IgD-negative memory B cell (primary cell): ENCODE results near the gene IGFL1. TPM values are rescaled to one million over a fixed set of nuclear protein-coding genes. Genes with fewer than 3 reads are reported as not detected.
A peak's percentile ranks its signal among the peaks of the same experiment; 100 is the strongest.
"Not testable (repeated sequence)": the region's sequence is repeated elsewhere in the genome, so short reads cannot be mapped to it uniquely, and the experiment has no call there.

Experiments used
- H3K27ac Mint-ChIP-seq, 3 donors: one replicate each; pipeline ENCODE4 v1.8.0; 2020 to 2022; ENCODE audit warnings: mild to moderate bottlenecking in 3 of 3, mixed read lengths in 3 of 3, moderate library complexity in 1 of 3
- H3K27me3 Mint-ChIP-seq: one replicate; pipeline ENCODE4 v1.8.0; 2021; ENCODE audit warnings: mixed read lengths
- H3K36me3 Mint-ChIP-seq: one replicate; pipeline ENCODE4 v1.8.0; 2020; ENCODE audit warnings: mild to moderate bottlenecking, mixed read lengths
- H3K4me1 Mint-ChIP-seq, 3 donors: one replicate each; pipeline ENCODE4 v1.8.0; 2020 to 2022; ENCODE audit warnings: mixed read lengths in 3 of 3, mild to moderate bottlenecking in 1 of 3
- H3K4me3 Mint-ChIP-seq, 4 donors: one replicate each; pipeline ENCODE4 v1.8.0; 2020 to 2022; ENCODE audit warnings: mild to moderate bottlenecking in 4 of 4, mixed read lengths in 4 of 4, moderate library complexity in 3 of 4
- H3K9me3 Mint-ChIP-seq, 3 donors: one replicate each; pipeline ENCODE4 v1.8.0; 2020 to 2021; ENCODE audit warnings: mixed read lengths in 3 of 3, mild to moderate bottlenecking in 1 of 3
- polyA plus RNA-seq: library from polyadenylated mRNA; unstranded; fragments of 300-500 nt; fragmentation: Illumina TruSeq; gene quantifications from one replicate; pipeline ENCODE4 v1.2.3, GENCODE V29; 2021

IGFL1 gene
- not detected for polyA plus RNA-seq

DNA sequence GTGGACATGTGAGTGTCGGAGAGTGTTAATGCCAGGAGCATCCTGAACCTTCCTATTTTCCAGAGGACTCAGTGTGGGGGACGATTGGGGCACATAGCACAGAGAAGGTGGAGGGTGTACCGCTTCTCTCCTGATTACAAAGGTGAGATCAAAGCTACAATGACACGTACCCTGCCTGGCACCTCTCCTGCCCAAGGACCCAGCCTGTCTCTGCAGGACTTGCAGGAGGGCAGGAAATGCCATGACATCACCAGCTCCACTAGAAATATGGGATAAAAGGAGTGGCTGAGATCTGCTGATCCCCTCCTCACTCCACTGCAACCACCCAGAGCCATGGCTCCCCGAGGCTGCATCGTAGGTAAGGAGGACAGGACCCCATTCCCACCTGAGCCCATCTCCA lies at the start of gene IGFL1:
IGFL1 (plus strand) TSS at position 301 of the 400 bp plus-strand sequence; CDS start at position 334, 33 bp downstream.
- Mint-ChIP-seq H3K4me1 (no peaks in the 10 kb centered on the region), H3K9me3 (no peaks in the 10 kb centered on the region), H3K36me3 (no peaks in the 10 kb centered on the region), H3K27me3 (peaks cover 11% of the 10 kb centered on the region), H3K27ac (no peak within 1 kb of the TSS), H3K4me3 (peak within 1 kb of the TSS in 1 of 4 donors; percentile 8)

DNA sequence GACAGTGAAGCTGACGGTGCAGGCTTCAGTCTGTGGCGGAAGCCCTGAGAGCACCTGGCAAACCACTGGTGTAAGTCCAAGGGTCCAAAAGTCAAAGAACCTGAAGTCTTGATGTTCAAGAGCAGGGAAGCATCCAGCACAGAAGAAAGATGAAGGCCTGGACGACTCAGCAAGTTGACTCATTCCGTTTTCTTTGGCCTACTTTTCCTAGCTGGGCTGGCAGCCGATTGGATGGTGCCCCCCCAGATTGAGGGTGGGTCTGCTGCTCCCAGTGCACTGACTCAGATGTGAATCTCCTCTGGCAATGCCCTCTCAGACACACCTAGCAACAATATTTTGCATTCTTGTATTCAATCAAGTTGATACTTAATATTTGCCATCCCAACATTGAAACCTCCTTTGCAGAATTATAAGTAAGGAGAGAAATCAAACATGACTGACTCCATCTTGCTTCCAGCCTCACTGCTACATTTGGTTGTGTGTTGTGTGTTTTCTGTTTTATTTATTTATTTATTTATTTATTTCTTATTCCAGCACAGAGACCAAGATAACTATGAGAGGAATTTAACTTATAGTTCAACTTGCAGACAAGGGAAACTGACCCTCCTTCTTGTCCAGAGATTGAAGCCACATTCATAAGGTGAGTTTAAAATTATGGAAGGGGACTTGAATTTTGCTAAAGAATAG lies 48.7 kb upstream of the IGFL1 start:
- Mint-ChIP-seq H3K9me3 (peaks cover 0 to 4% (median 0%) of the 10 kb centered on the region in 3 donors), H3K4me3 (no peak overlapping the region), H3K27ac (no peak overlapping the region), H3K4me1 (peaks cover 7 to 13% (median 9%) of the 10 kb centered on the region in 3 donors), H3K36me3 (no peaks in the 10 kb centered on the region), H3K27me3 (peaks cover 11% of the 10 kb centered on the region)

DNA sequence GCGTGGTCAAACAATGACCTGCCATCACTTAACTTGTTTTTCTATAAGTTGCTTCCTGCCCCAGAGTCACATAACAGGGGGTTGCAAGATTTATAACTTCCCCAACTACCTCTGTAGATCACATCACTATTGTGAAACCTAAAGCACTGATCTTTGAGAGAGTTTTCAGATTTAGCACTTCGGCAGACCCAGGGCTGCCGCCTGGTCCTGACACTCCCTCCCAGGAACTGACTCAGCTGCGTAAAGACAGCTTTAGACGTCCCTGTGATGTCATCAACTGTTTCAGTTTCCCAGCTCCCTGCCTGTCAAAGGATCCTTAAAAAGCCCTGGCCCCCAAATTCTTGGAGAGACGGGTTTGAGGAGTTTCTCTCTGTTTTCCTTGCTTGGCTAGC lies 48.2 kb upstream of the IGFL1 start:
- Mint-ChIP-seq H3K36me3 (no peaks in the 10 kb centered on the region), H3K9me3 (peaks cover 0 to 4% (median 0%) of the 10 kb centered on the region in 3 donors), H3K4me3 (no peak overlapping the region), H3K4me1 (peaks cover 7 to 13% (median 9%) of the 10 kb centered on the region in 3 donors), H3K27me3 (peaks cover 12% of the 10 kb centered on the region), H3K27ac (no peak overlapping the region)

DNA sequence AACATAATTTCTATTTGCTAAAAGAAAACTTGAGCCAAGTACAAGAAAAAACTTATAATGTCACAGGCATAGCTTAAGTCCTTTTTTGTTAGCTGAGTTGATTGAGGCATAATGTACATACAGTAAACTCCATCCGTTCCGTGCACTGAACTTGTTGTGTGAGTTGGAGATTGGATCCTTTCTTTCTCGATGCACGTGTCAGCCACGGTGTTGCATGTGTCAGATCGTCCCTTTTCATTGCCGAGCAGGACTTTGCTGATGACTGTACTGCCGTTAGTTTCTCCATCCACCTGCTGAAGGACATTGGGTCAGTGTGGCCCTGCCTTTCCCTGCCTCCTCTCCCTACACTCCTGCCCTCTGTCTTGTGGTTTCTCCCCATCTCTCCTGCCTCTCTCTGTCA lies 47.1 kb upstream of the IGFL1 start:
- H3K36me3 Mint-ChIP-seq: no peaks in the 10 kb centered on the region
- H3K27me3 Mint-ChIP-seq: peaks cover 11% of the 10 kb centered on the region
- H3K4me3 Mint-ChIP-seq: no peak overlapping the region
- H3K4me1 Mint-ChIP-seq: peaks cover 7 to 13% (median 9%) of the 10 kb centered on the region in 3 donors
- H3K27ac Mint-ChIP-seq: no peak overlapping the region
- H3K9me3 Mint-ChIP-seq: peaks cover 0 to 4% (median 0%) of the 10 kb centered on the region in 3 donors

DNA sequence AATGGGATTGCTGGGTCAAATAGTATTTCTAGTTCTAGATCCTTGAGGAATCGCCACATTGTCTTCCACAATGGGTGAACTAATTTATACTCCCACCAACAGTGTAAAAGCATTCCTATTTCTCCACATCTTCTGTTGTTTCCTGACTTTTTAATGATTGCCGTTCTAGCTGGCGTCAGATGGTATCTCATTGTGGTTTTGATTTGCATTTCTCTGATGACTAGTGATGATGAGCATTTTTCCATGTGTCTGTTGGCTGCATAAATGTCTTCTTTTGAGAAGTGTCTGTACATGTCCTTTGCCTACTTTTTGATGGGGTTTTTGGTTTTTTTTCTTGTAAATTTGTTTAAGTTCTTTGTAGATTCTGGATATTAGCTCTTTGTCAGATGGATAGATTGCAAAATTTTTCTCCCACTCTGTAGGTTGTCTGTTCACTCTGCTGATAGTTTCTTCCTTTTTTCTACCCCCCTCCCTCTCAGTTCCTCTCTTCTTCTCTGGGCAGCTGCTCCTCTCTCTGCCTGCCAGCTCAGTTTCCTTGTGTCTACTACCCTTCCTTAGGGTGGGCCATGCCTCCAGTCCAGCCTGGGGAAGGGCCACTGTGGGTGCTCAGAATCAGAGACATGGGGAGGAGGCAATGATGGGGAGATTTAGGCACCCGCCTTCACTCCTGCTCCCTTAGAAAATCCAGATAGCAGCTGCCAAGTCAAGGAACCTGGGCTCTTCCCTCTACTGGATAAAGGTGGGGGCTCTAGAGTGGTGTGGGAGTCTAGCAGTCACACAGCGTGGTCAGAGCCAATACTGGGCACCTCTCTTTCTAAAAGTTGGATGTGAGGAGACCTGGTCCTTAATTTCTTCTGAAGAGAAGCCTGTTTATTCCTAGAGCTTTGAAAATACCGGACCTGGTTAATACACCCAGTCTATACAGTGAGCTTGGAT lies 44.5 kb upstream of the IGFL1 start:
- not testable (repeated sequence) for H3K36me3 Mint-ChIP-seq, H3K9me3 Mint-ChIP-seq, H3K27ac Mint-ChIP-seq
- peak overlapping the region in 1 of 4 donors; percentile 81 for H3K4me3 Mint-ChIP-seq
- H3K4me1 Mint-ChIP-seq: peaks cover 7 to 13% (median 9%) of the 10 kb centered on the region in 3 donors
- H3K27me3 Mint-ChIP-seq: peaks cover 16% of the 10 kb centered on the region

DNA sequence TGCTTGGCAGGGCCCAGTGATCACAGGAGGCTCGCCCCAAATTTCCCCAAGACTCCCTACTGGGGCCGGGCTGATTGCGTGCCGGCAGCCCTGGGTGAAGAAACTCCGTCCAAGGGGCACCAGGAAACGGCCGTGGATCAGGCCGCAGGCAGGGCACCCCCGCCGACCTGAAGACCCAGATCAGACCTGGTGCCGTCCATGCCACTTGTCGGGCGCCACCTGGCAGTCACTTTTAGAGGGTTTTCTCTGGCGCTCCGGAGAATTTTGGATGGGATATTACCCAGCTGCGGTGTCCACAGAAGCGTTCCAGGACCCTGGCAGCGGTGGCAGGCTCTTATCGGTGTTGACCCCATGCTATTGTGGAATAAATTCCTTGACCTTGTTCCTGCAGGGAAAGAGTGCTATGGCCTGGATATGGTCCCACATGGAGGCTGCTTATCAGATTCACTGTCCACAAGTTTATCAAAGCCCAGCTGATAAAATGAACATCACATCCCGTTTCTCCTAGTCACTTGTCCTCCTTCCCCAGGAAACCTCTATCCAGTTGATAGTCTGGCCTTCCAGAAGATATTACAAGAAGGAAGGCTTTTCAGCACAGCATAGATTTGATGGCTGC lies 43.3 kb upstream of the IGFL1 start:
- Mint-ChIP-seq H3K4me1 (peaks cover 7 to 13% (median 9%) of the 10 kb centered on the region in 3 donors), H3K9me3 (peaks cover 0 to 4% (median 0%) of the 10 kb centered on the region in 3 donors), H3K27ac (no peak overlapping the region), H3K4me3 (no peak overlapping the region), H3K36me3 (no peaks in the 10 kb centered on the region), H3K27me3 (peaks cover 23% of the 10 kb centered on the region)

DNA sequence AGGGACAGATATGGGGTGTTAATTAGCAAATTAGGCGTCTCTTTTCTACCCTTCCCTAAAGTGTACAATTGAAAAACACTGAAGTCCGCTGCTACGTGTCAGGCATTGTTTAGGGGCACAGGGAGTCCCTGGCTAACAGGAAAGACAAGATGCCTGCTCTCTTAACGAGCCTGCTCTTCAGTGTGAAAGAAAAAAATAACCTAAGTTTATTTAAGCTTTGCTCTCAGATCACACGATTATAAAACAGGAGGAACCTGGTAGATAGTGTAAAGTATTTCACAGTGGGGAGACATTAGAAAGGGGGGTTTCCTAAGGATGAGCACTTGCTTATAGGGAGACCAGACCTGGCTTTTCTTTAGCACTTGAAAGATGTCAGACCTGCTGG lies 42.8 kb upstream of the IGFL1 start:
- Mint-ChIP-seq H3K9me3 (peaks cover 0 to 4% (median 0%) of the 10 kb centered on the region in 3 donors), H3K4me1 (peaks cover 7 to 11% (median 9%) of the 10 kb centered on the region in 3 donors), H3K36me3 (no peaks in the 10 kb centered on the region), H3K4me3 (peak overlapping the region in 1 of 4 donors; percentile 34), H3K27me3 (peaks cover 23% of the 10 kb centered on the region), H3K27ac (no peak overlapping the region)

DNA sequence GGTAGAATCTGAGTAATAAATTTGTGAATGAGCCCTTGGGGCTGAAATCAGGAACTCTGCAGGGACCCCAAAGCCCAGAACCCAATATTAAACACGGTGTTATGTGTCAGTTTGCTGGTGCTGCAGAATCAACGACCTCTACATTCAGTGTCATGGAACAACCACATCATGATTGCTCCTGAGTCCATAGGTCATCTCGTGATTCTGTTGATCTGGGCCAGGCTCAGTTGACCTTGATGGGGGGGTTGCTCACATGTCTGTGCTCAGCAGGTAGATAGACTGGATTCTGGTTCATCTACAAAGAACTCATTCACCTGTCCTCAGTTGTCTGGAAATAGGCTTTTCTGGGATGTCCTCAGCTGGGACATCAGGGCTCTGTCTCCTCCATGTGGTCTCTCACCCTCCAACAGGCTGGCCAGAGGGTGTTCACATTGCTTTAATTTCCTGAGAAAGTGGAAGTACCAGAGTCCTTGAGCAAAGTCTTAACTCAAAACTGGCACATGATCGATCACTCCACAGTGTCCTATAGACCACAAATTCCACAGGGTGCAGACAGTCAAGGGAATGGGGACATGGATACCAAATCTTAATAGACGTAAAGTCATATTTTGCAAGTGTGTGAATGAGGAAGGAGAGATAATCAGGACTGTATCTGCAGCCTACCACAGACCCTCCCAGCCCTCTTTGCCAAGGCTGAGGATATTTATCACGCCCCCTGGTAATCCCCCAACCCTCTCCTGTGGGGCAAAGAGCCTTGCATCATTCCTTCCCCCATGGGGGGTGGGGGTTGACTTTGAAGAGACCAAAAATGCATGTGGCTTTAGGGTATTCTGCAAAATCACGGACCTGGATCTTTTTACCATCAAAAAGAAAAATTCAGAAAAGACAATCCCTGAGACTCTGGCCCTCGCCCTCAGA lies 39.3 kb upstream of the IGFL1 start:
- no peak overlapping the region for H3K27ac Mint-ChIP-seq

DNA sequence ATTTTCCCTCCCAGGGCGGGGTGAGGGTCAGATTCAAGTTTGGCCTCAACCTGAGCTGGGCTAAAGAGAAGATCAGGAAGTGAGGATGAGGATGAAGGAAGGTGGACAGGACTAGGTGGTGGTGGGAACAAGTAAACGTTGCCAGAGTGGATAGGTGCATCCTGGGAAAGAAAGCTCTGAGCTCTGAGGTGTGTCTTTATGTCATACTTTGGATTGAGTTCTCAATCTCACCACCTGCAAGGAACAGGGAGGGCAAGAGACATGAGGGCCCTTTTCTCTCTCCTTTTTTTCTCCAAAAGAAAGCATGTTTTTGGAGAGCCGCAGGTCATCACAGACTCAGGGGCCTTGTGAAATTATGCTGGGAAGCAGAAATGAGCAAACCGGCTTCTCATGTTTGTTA lies 38.2 kb upstream of the IGFL1 start:
- Mint-ChIP-seq H3K4me3 (no peak overlapping the region), H3K9me3 (no peaks in the 10 kb centered on the region), H3K4me1 (no peaks in the 10 kb centered on the region), H3K36me3 (no peaks in the 10 kb centered on the region), H3K27me3 (peaks cover 32% of the 10 kb centered on the region), H3K27ac (no peak overlapping the region)

More for the DNA sequence above, 39.3 kb upstream of the IGFL1 start:
- no peaks in the 10 kb centered on the region for H3K36me3 Mint-ChIP-seq
- H3K27me3 Mint-ChIP-seq: peaks cover 28% of the 10 kb centered on the region
- H3K4me3 Mint-ChIP-seq: no peak overlapping the region
- H3K9me3 Mint-ChIP-seq: no peaks in the 10 kb centered on the region
- H3K4me1 Mint-ChIP-seq: peaks cover 2 to 6% (median 2%) of the 10 kb centered on the region in 3 donors

DNA sequence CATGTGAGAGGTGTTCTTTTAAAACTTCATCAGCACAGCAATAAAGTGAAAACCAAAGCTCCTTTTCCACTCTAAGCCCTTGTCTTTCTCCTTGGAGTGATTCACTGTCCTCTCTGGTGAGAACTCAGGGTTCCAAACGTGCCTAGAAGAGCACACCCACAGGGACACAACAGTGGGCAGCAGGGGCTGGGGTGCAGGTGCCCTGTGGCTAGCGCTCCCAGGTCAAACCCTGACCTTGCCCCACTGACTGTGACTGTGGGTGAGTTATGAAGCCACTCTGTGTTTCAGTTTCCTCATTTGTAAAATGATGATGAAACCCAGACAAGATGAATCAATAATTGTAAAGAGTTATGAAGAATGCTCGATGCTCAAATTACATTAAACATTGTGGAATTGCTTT lies 37.6 kb upstream of the IGFL1 start:
- H3K27ac Mint-ChIP-seq: no peak overlapping the region
- no peaks in the 10 kb centered on the region for H3K36me3 Mint-ChIP-seq
- H3K4me3 Mint-ChIP-seq: no peak overlapping the region
- no peaks in the 10 kb centered on the region for H3K9me3 Mint-ChIP-seq
- H3K4me1 Mint-ChIP-seq: no peaks in the 10 kb centered on the region
- H3K27me3 Mint-ChIP-seq: peaks cover 38% of the 10 kb centered on the region

DNA sequence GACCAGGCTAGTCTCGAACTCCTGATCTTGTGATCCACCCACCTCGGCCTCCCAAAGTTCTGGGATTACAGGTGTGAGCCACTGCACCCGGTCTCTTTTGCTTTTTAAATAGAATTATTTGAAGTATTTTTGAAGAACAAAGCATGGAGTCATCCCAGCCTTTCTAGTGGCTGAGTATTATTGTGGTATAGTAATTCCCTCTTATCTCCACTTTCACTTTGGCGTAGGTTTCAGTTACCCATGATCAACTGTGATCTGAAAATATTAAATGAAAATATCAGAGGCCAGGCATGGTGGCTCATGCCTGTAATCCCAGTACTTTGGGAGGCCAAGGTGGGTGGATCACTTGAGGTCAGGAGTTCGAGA lies 36.9 kb upstream of the IGFL1 start:
- H3K9me3 Mint-ChIP-seq, H3K36me3 Mint-ChIP-seq, H3K27ac Mint-ChIP-seq, H3K4me3 Mint-ChIP-seq, H3K4me1 Mint-ChIP-seq: not testable (repeated sequence)
- H3K27me3 Mint-ChIP-seq: peaks cover 44% of the 10 kb centered on the region

DNA sequence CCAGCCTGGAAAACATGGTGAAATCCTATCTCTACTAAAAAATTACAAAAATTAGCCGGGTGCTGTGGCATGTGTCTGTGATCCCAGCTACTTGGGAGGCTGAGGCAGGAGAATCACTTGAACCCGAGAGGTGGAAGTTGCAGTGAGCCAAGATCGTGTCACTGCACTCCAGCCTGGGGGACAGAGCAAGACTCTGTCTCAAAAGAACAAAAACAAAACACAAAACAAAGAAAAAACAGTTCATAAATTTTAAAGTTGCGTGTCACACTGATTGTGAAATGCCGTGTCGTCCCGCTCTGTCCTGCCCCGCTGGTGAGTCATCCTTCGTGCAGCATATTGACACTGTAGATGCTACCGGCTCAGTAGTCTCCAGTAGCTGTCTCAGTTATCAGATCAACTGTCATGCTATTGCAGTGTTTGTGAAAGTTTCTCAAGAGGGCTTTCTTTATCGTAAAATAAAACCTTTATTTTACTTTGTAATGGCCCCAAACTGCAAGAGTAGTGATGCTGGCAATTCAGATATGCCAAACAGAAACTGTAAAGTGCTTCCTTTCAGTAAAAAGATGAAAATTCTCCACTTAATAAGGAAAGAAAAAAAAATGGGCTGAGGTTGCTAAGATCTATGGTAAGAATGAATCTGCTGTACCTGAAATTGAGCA lies 36.4 kb upstream of the IGFL1 start:
- Mint-ChIP-seq H3K4me1 (no peaks in the 10 kb centered on the region), H3K27me3 (peaks cover 44% of the 10 kb centered on the region), H3K36me3 (no peaks in the 10 kb centered on the region), H3K27ac (no peak overlapping the region), H3K4me3 (no peak overlapping the region), H3K9me3 (no peaks in the 10 kb centered on the region)

DNA sequence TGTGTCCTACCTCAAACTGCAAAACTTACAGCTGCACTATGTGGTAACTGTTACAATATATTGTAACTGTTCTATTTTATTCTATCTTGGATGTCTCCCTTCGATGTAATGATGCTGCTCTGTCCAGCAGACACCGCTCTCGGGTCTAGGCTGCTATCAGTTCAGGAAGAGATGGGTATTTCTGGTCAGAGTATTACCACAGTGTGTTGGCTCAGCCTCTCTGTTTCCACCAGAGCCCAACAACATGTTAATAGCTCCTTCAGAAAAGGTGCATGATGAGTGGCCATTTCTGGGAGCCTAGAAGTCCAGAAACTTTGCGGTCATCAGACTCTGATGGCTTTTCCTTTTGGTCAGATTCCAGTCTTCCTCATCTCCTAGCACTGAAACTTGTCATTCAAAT lies 35.9 kb upstream of the IGFL1 start:
- no peaks in the 10 kb centered on the region for H3K4me1 Mint-ChIP-seq
- no peak overlapping the region for H3K4me3 Mint-ChIP-seq
- no peaks in the 10 kb centered on the region for H3K36me3 Mint-ChIP-seq
- H3K27ac Mint-ChIP-seq: no peak overlapping the region
- no peaks in the 10 kb centered on the region for H3K9me3 Mint-ChIP-seq
- H3K27me3 Mint-ChIP-seq: peaks cover 40% of the 10 kb centered on the region

DNA sequence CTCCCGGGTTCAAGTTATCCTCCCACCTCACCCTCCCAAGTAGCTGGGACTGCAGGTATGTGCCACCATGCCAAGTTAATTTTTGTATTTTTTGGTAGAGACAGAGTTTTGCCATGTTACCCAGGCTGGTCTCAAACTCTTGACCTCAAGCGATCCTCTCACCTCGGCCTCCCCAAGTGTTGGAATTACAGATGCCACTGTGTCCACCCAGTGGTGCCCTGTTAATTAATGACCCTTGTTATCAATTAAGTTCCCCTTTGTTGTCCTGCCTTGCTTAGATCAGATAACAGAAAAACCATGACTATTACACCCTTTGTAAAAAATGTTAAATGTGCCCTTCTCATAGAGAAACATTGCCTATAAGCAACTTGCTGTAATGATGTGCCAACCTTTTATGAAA lies 34.4 kb upstream of the IGFL1 start:
- Mint-ChIP-seq H3K4me1 (no peaks in the 10 kb centered on the region), H3K36me3 (no peaks in the 10 kb centered on the region), H3K27ac (no peak overlapping the region), H3K9me3 (no peaks in the 10 kb centered on the region), H3K4me3 (no peak overlapping the region), H3K27me3 (peaks cover 38% of the 10 kb centered on the region)
